Kidney (tissue), 14 donors: ENCODE measurements around the gene PEBP1. TPM values are rescaled to one million over a fixed set of nuclear protein-coding genes. Genes with fewer than 3 reads are reported as not detected.

Source experiments
- DNase-seq, 5 donors: peaks; one replicate each; pipeline ENCODE4 v3.0.0-alpha.2; 2013 to 2020
- FAIRE-seq: peaks from 2 replicates; lab custom pipeline; 2012; peaks lifted over from hg19 to GRCh38; lab: Jason Lieb, UNC
- H3K27ac ChIP-seq, 2 donors: one replicate each; pipeline ENCODE4 v1.7.0; 2013; ENCODE audit warnings: low read depth in 2 of 2, low read length in 2 of 2, inconsistent platforms in 1 of 2
- H3K27me3 ChIP-seq: one replicate; pipeline ENCODE4 v1.7.1; 2013; ENCODE audit warnings: low read length, inconsistent platforms; ENCODE audit not compliant: control insufficient read depth, insufficient read depth
- H3K36me3 ChIP-seq, 3 donors: one replicate each; pipeline versions ENCODE4 v1.7.0 to v1.7.1; 2013; ENCODE audit warnings: low read length in 3 of 3, control low read depth in 1 of 3, inconsistent platforms in 1 of 3; ENCODE audit not compliant: insufficient read depth in 3 of 3, control insufficient read depth in 2 of 3
- H3K4me1 ChIP-seq, 3 donors: one replicate each; pipeline versions ENCODE4 v1.7.0 to v1.7.1; 2013; ENCODE audit warnings: low read length in 3 of 3, inconsistent platforms in 1 of 3, low read depth in 1 of 3; ENCODE audit not compliant: control insufficient read depth in 2 of 3, insufficient read depth in 2 of 3
- H3K4me3 ChIP-seq, 3 donors: one replicate each; pipeline versions ENCODE4 v1.7.0 to v1.8.1; 2013; ENCODE audit warnings: low read length in 3 of 3, control low read depth in 1 of 3, inconsistent platforms in 1 of 3
- H3K9ac ChIP-seq, 3 donors: one replicate each; pipeline versions ENCODE4 v1.7.0 to v1.7.1; 2013; ENCODE audit warnings: low read length in 3 of 3, control low read depth in 1 of 3, inconsistent platforms in 1 of 3
- H3K9me3 ChIP-seq, 3 donors: one replicate each; pipeline versions ENCODE4 v1.7.0 to v1.7.1; 2013; ENCODE audit warnings: low read length in 3 of 3, control low read depth in 1 of 3, inconsistent platforms in 1 of 3; ENCODE audit not compliant: control insufficient read depth in 2 of 3, insufficient read depth in 1 of 3
- intact Hi-C: fragments of 100-400 bp; cut with DNase I; formaldehyde crosslinking; loops from one replicate; pipeline ENCODE4 v1.11.1; 2022
- polyA plus RNA-seq: library from polyadenylated mRNA; stranded (reverse); fragments of 350-450 nt; fragmentation: Illumina TruSeq; extraction: RNeasy Lipid Tissue Mini Kit (QIAGEN cat#74804); gene quantifications from one replicate; pipeline ENCODE4 v1.2.3, GENCODE V29; 2014; ENCODE audit warnings: low read depth, low replicate concordance; ENCODE audit not compliant: insufficient read depth
- total RNA-seq: library from RNA; stranded (reverse); fragmentation: NEBNext Ultra II Directional; extraction: Animal tissue kit (Norgen Biotek cat#: 25700); gene quantifications from one replicate; pipeline ENCODE4 v1.2.1, GENCODE V29; 2021
- TF ChIP-seq, protein P1 (sequence below): IDR thresholded peaks from 3 replicates; pipeline ENCODE4 v1.5.1; 2012; ENCODE audit warnings: mild to moderate bottlenecking, moderate library complexity, borderline replicate concordance; ENCODE audit not compliant: insufficient read depth; ENCODE audit errors: extremely low read depth
- donor health status: control.
- donor health status: control.
- donor health status: control.
- donor health status: control.
- donor health status: control.
- donor health status: DM: yes; HTN: yes; CAD: no.
- donor health status: Normal renal cell carcinoma (clear cell type).

The PEBP1 gene
- total and polyA plus RNA-seq, 2 donors from 2014 or later, result 321 to 1,168 TPM

- TF ChIP-seq, protein P1, sequence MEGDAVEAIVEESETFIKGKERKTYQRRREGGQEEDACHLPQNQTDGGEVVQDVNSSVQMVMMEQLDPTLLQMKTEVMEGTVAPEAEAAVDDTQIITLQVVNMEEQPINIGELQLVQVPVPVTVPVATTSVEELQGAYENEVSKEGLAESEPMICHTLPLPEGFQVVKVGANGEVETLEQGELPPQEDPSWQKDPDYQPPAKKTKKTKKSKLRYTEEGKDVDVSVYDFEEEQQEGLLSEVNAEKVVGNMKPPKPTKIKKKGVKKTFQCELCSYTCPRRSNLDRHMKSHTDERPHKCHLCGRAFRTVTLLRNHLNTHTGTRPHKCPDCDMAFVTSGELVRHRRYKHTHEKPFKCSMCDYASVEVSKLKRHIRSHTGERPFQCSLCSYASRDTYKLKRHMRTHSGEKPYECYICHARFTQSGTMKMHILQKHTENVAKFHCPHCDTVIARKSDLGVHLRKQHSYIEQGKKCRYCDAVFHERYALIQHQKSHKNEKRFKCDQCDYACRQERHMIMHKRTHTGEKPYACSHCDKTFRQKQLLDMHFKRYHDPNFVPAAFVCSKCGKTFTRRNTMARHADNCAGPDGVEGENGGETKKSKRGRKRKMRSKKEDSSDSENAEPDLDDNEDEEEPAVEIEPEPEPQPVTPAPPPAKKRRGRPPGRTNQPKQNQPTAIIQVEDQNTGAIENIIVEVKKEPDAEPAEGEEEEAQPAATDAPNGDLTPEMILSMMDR, result no peak
These were observed 9.3 kb downstream of the PEBP1 start for GRCh38 chr12:118145113-118145797.

GRCh38 chr12:118145798-118146156 is 9.9 kb downstream of the PEBP1 start:
- Histone ChIP-seq H3K9me3 (no peaks in the 10 kb centered on the region), H3K36me3 (peaks cover 3 to 47% (median 28%) of the 10 kb centered on the region in 3 donors), H3K27me3 (no peaks in the 10 kb centered on the region), H3K27ac (no peak overlapping the region), H3K4me3 (no peak overlapping the region), H3K9ac (no peak overlapping the region), H3K4me1 (peaks cover 0 to 3% (median 0%) of the 10 kb centered on the region in 3 donors)
- DNase-seq (no peak), FAIRE-seq (no peak)
- intact Hi-C loops, result no loop called here
- TF ChIP-seq, protein P1, result no peak

More at GRCh38 chr12:118145113-118145797, 9.3 kb downstream of the PEBP1 start:
- Histone ChIP-seq H3K27ac (no peak overlapping the region), H3K9me3 (no peaks in the 10 kb centered on the region), H3K27me3 (no peaks in the 10 kb centered on the region), H3K4me3 (no peak overlapping the region), H3K36me3 (peaks cover 4 to 52% (median 29%) of the 10 kb centered on the region in 3 donors), H3K4me1 (peaks cover 0 to 3% (median 0%) of the 10 kb centered on the region in 3 donors), H3K9ac (no peak overlapping the region)
- DNase-seq, result no peak
- intact Hi-C loops, result no loop called here
- FAIRE-seq, result no peak

GRCh38 chr12:118148287-118148686 is 12.4 kb downstream of the PEBP1 start:
- Histone ChIP-seq H3K27ac (no peak overlapping the region), H3K9me3 (no peaks in the 10 kb centered on the region), H3K9ac (no peak overlapping the region), H3K27me3 (no peaks in the 10 kb centered on the region), H3K4me1 (no peaks in the 10 kb centered on the region), H3K4me3 (no peak overlapping the region), H3K36me3 (peaks cover 6 to 41% (median 30%) of the 10 kb centered on the region in 3 donors)
- TF ChIP-seq, protein P1, result no peak
- intact Hi-C loops, result no loop called here
- no peak for DNase-seq
- no peak for FAIRE-seq
